NCI-H82 treated with DMSO at 0.1 percent for 48 hours (cell line): ENCODE measurements around the gene GNPTG.

Experiments
- DNase-seq: peaks from one replicate; lab custom pipeline; 2025; ENCODE audit not compliant: unreplicated experiment; lab: John Stamatoyannopoulos, UW

GNPTG gene

GRCh38 chr16:1393613-1394176, 42.0 kb downstream of the GNPTG start:
- no peak for DNase-seq

DNA sequence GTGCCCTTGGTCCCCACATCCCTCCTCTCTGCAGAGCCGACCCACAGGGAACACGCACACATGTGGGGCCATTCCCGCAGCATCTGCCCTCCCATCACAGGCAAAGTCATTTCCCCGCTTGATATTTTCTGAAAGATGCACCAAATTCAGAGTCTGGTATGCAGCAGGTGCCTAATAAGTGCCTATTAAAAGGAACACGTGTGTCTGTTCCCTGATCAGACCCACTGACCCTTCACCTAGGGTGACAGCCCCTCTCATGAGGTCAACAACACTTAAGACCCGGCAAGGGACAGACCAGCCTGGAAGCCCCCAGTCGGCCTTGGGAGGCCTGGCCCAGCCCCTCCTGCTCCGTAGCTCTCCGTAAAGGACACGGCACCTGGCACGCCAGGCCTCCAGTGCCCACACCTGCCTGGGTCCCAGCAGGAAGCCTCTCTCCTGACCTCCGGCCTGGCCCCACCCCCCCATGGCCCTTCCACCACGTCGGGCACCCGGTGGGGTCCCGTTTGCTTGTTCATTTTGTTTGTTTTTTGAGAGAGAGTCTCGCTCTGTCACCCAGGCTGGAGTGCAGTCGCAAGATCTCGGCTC, 42.7 kb downstream of the GNPTG start:
- DNase-seq = no peak

- DNase-seq = no peak
These were observed 43.8 kb downstream of the GNPTG start for GRCh38 chr16:1395444-1396031.

DNA sequence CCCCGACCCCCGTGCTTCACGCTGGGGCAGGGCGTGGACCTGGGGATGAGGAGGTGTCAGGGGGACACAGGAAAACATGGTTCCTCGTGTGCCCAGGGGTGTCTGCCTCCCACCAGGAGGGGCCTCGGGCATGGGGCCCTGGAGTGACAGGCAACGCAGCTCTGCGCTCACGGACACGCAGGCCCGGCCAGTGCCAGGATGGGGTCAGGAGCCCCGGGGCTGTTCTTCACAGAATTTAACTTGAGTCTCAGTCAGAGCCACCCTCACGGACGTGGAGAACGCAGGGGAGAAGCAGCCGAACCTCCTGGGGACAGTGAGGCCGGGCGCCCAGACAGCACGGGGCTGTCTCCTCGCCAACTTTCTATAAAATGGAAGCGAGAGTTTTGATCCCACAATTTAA, 46.0 kb downstream of the GNPTG start:
- DNase-seq = no peak

- DNase-seq = no peak
These were observed 46.6 kb downstream of the GNPTG start for GRCh38 chr16:1398351-1398750.

DNA sequence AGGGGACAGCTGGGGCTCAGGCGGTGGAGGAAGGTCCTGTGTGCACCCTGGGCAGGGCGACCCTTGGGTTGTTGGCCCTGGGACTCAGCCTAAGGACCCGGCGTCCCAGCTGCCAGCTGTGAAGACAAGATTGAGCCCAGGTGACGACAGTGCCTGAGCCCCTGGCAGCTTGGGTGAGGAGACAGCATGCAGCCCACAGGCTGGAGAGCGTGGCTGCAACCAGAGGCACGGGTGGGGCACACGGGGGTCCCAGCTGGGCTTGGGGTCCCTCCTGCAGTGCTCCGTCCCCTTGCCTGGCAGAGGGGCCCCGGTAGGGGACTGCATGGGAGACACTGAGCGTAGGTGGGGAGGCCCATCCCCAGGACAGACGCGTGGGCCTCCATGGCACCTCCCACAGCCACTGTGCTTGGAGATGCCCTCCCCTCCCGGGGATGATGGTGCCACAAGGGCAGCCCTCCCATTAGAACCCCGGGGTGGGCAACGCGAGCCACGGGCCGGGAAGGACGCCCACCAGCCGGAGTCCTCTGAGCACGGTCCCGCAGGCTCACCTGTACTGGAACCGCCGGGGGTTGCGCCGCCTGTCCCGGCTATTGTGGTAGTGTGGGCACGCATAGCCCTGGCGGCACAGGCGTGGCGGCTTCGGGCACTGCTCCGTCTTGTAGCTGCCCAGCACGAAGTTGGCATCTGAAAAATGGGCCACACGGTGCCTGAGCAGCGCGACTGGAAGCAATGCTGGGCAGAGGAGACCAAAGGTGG, 47.3 kb downstream of the GNPTG start:
- no peak for DNase-seq

- no peak for DNase-seq
These were observed 49.5 kb downstream of the GNPTG start for GRCh38 chr16:1401061-1401757.

DNA sequence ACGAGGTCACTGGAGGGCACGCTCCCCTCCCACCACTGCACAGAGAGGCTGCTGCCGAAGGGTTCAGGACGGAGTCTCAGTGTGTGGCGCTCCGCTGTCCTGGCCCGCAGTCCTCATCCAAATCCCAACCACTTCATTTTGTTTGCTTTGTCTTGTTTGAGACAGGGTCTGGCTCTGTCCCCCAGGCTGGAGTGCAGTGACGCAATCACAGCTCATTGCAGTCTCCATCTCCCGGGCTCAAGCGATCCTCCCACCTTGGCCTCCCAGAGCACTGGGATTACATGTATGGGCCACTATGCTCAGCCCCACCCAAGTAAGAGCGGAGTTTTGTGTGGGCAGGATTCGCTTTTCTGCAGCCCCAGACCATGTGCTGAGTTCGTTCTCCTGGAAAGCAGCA, 50.0 kb downstream of the GNPTG start:
- no peak for DNase-seq

DNA sequence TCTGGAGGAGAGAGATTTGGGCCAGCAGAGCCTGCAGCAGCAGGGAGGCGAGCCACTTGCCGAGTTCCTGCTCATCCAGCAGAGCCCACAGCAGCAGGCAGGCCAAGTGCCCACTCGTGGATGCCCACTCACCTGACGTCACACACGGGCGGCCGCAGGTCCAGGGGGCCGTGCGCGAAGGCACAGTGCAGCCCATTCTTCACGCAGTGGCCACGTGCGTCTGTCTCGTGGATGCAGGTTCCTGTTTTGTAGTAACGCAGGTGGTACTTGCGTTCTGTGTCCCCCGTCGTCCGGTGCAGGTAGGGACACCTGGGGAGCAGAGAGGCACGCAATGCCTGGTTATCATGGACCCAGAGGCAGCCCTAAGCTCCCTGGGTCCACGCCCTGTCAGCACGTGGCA, 51.3 kb downstream of the GNPTG start:
- DNase-seq = no peak

DNA sequence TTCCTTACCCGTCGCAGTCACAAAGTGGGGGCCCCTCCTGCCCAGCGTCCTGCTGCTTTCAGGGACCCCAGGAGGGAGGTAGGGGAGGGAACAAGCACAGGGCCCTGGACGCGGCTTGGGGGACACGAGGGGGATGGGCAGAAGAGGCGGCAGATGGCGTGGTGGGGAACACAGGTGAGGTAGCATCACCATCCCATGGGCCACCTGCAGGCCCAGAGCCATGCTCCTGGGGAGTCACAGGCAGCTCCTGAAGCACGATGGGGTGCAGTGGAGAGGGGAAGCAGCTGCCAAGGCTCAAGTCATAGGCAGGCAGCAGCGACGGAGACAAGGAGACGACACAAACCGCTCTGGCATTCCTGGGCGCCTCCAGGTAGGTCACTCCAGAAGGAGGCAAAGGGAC, 52.0 kb downstream of the GNPTG start:
- DNase-seq = no peak

DNA sequence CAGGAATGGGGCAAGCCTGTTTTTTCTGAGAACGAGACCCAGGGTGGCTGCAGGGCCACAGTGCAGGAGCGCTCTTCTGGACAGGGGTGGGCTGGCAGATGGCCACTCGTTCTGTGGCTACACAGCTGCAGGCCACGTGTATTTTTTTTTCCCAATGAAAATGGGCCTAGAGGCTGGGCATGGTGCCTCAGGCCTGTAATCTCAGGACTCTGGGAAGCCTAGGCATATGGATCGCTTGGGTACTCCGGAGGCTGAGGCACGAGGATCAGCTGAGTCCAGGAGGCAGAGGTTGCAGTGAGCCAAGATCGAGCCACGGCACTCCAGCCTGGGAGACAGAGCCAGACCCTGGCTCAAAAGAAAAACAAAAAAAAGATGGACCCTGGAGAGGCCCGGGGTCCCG, 56.0 kb downstream of the GNPTG start:
- DNase-seq = no peak

GRCh38 chr16:1408171-1408837, 56.6 kb downstream of the GNPTG start:
- peak; percentile 66 for DNase-seq

GRCh38 chr16:1412847-1413246, 61.1 kb downstream of the GNPTG start:
- no peak for DNase-seq
